Keratinocyte (primary cell): Measurements from ENCODE around the gene CNGA3. TPM values are rescaled to one million over a fixed set of nuclear protein-coding genes. Genes with fewer than 3 reads are reported as not detected.

Source experiments
- DNase-seq: peaks from one replicate; pipeline ENCODE4 v3.0.0-alpha.2; 2011; ENCODE audit warnings: low read depth, missing footprints, low spot score
- FAIRE-seq: peaks from 2 replicates; lab custom pipeline; 2011; peaks lifted over from hg19 to GRCh38; lab: Jason Lieb, UNC
- H2AFZ ChIP-seq: 2 replicates; pipeline ENCODE4 v1.6.0; 2012; ENCODE audit warnings: low read length, control low read depth, inconsistent platforms; ENCODE audit not compliant: control insufficient read depth
- H3K27ac ChIP-seq: 2 replicates; pipeline ENCODE4 v1.5.1; 2011; ENCODE audit warnings: low read length; ENCODE audit not compliant: control insufficient read depth, insufficient read depth
- H3K27me3 ChIP-seq: 3 replicates; pipeline ENCODE4 v1.6.0; 2011; ENCODE audit warnings: low read length; ENCODE audit not compliant: control insufficient read depth, insufficient read depth; ENCODE audit errors: extremely low read depth
- H3K36me3 ChIP-seq, 2 experiments: 2 replicates in 1 of 2; 3 replicates in 1 of 2; pipeline ENCODE4 v1.5.1; 2011; ENCODE audit warnings: low read length in 2 of 2, mild to moderate bottlenecking in 1 of 2; ENCODE audit not compliant: control insufficient read depth in 2 of 2, insufficient read depth in 2 of 2; ENCODE audit errors: extremely low read depth in 1 of 2
- H3K4me1 ChIP-seq: 3 replicates; pipeline ENCODE4 v1.5.1; 2011; ENCODE audit warnings: low read length; ENCODE audit not compliant: control insufficient read depth, insufficient read depth; ENCODE audit errors: extremely low read depth
- H3K4me2 ChIP-seq: 3 replicates; pipeline ENCODE4 v1.6.0; 2011; ENCODE audit warnings: low read depth, low read length; ENCODE audit not compliant: control insufficient read depth, insufficient read depth; ENCODE audit errors: extremely low read depth
- H3K4me3 ChIP-seq, 3 experiments: fragments of 200-600 bp in 1 of 3; sonication (generic) in 1 of 3; 2 replicates in 2 of 3; 3 replicates in 1 of 3; pipeline ENCODE4 v1.5.1; 2011 to 2016; ENCODE audit warnings: low read length in 3 of 3, mild to moderate bottlenecking in 3 of 3, control low read depth in 2 of 3, inconsistent platforms in 1 of 3, low read depth in 1 of 3, mixed read lengths in 1 of 3, mixed run types in 1 of 3, moderate library complexity in 1 of 3; ENCODE audit not compliant: control insufficient read depth in 2 of 3, insufficient read depth in 2 of 3; ENCODE audit errors: extremely low read depth in 1 of 3
- H3K79me2 ChIP-seq: 2 replicates; pipeline ENCODE4 v1.6.0; 2012; ENCODE audit warnings: low read length; ENCODE audit not compliant: control insufficient read depth, insufficient read depth
- H3K9ac ChIP-seq: 3 replicates; pipeline ENCODE4 v1.6.0; 2011; ENCODE audit warnings: low read length; ENCODE audit not compliant: control insufficient read depth, insufficient read depth; ENCODE audit errors: extremely low read depth
- H3K9me1 ChIP-seq: 3 replicates; pipeline ENCODE4 v1.6.0; 2011; ENCODE audit warnings: low read length; ENCODE audit not compliant: control insufficient read depth, insufficient read depth; ENCODE audit errors: extremely low read depth
- H3K9me3 ChIP-seq: 2 replicates; pipeline ENCODE4 v1.5.1; 2012; ENCODE audit warnings: low read depth, low read length; ENCODE audit not compliant: control insufficient read depth
- H4K20me1 ChIP-seq: 3 replicates; pipeline ENCODE4 v1.6.0; 2011; ENCODE audit warnings: low read length; ENCODE audit not compliant: control insufficient read depth, insufficient read depth; ENCODE audit errors: extremely low read depth
- EZH2 ChIP-seq: IDR thresholded peaks from one replicate; pipeline ENCODE4 v1.6.1; 2012; ENCODE audit warnings: inconsistent platforms, mild to moderate bottlenecking, low read length, moderate library complexity
- dilution Hi-C: fragments of 300-500 bp; cut with MboI; formaldehyde crosslinking; loops from one replicate; pipeline ENCODE4 v1.7.0; 2020; ENCODE audit warnings: low sequenced_read_pairs; ENCODE audit not compliant: extremely low pct_ligation_motif_present
- polyA plus RNA-seq, 5 experiments: library from polyadenylated mRNA; depleted of rRNA in 3 of 5; stranded (reverse) in 3 of 5; stranded (forward) in 1 of 5; unstranded in 1 of 5; fragments of >200 nt; gene quantifications; 1 replicate in 1 of 5; 2 replicates in 3 of 5; 3 replicates in 1 of 5; pipeline versions ENCODE4 v1.2.1 to v1.2.3, GENCODE V29; 2011 to 2012; ENCODE audit warnings: missing spikeins in 2 of 5, low read depth in 1 of 5, low replicate concordance in 1 of 5
- TF ChIP-seq, protein P1 (sequence below), 3 experiments: IDR thresholded peaks in 1 of 3; conservative IDR thresholded peaks in 1 of 3; optimal IDR thresholded peaks in 1 of 3; 2 replicates in 2 of 3; 3 replicates in 1 of 3; pipeline versions ENCODE3 to v1.5.1; 2011; ENCODE audit warnings: low read length in 3 of 3, mild to moderate bottlenecking in 3 of 3, moderate library complexity in 2 of 3, control low read depth in 1 of 3, inconsistent platforms in 1 of 3; ENCODE audit not compliant: insufficient read depth in 2 of 3; ENCODE audit errors: extremely low read depth in 1 of 3

CNGA3 gene
- polyA plus RNA-seq, 1 donor (not counting 4 experiments of a cell fraction or from before 2014, with no cell fraction given) = 0.01 TPM

GRCh38 chr2:98372121-98372520 lies 25.9 kb downstream of the CNGA3 start:
- TF ChIP-seq, protein P1, sequence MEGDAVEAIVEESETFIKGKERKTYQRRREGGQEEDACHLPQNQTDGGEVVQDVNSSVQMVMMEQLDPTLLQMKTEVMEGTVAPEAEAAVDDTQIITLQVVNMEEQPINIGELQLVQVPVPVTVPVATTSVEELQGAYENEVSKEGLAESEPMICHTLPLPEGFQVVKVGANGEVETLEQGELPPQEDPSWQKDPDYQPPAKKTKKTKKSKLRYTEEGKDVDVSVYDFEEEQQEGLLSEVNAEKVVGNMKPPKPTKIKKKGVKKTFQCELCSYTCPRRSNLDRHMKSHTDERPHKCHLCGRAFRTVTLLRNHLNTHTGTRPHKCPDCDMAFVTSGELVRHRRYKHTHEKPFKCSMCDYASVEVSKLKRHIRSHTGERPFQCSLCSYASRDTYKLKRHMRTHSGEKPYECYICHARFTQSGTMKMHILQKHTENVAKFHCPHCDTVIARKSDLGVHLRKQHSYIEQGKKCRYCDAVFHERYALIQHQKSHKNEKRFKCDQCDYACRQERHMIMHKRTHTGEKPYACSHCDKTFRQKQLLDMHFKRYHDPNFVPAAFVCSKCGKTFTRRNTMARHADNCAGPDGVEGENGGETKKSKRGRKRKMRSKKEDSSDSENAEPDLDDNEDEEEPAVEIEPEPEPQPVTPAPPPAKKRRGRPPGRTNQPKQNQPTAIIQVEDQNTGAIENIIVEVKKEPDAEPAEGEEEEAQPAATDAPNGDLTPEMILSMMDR (optimal IDR thresholded peaks at IDR 0.05 in 1 of 3, IDR thresholded peaks at IDR 0.05 in 1 of 3, conservative IDR thresholded peaks at IDR 0.05 in 1 of 3; ENCODE audit: extremely low read depth in 1 of 3, insufficient read depth in 2 of 3, low read length in 3 of 3) = no peak
- TF ChIP-seq EZH2 = no peak
- no peak for FAIRE-seq
- H3K9me3 ChIP-seq = no peaks in the 10 kb centered on the region
- no peak overlapping the region for H2AFZ ChIP-seq
- no peak overlapping the region for H3K27ac ChIP-seq
- no peaks in the 10 kb centered on the region for H3K36me3 ChIP-seq
- no peaks in the 10 kb centered on the region for H3K9me1 ChIP-seq
- no peaks in the 10 kb centered on the region for H3K4me1 ChIP-seq
- H3K27me3 ChIP-seq = peaks cover 32% of the 10 kb centered on the region
- H3K4me2 ChIP-seq = no peak overlapping the region
- H3K79me2 ChIP-seq = no peaks in the 10 kb centered on the region
- no peak overlapping the region for H3K9ac ChIP-seq
- no peak overlapping the region for H3K4me3 ChIP-seq
- dilution Hi-C loops = no loop called here
- H4K20me1 ChIP-seq = no peaks in the 10 kb centered on the region
- DNase-seq = no peak

GRCh38 chr2:98372579-98372978 lies 26.3 kb downstream of the CNGA3 start:
- Histone ChIP-seq H4K20me1 (no peaks in the 10 kb centered on the region), H3K27me3 (peaks cover 37% of the 10 kb centered on the region), H3K9ac (no peak overlapping the region), H3K9me1 (no peaks in the 10 kb centered on the region), H3K79me2 (no peaks in the 10 kb centered on the region), H2AFZ (no peak overlapping the region), H3K27ac (no peak overlapping the region), H3K9me3 (no peaks in the 10 kb centered on the region), H3K4me2 (no peak overlapping the region), H3K4me1 (no peaks in the 10 kb centered on the region), H3K36me3 (no peaks in the 10 kb centered on the region), H3K4me3 (no peak overlapping the region)
- FAIRE-seq (no peak), DNase-seq (no peak)
- dilution Hi-C loops = no loop called here
- TF ChIP-seq, protein P1 (optimal IDR thresholded peaks at IDR 0.05 in 1 of 3, IDR thresholded peaks at IDR 0.05 in 1 of 3, conservative IDR thresholded peaks at IDR 0.05 in 1 of 3; ENCODE audit: extremely low read depth in 1 of 3, insufficient read depth in 2 of 3, low read length in 3 of 3) = no peak
- no peak for TF ChIP-seq EZH2
